HEK293 (cell line): ENCODE measurements around the gene PTPN9.

ENCODE experiments used
- EGR2 ChIP-seq: fragments of 450-650 bp; formaldehyde crosslinking; IDR thresholded peaks from 2 replicates; pipeline ENCODE4 v1.5.1; 2016; ENCODE audit warnings: low read depth, missing biosample characterization, missing genetic modification characterization
- FEZF1 ChIP-seq: fragments of 450-650 bp; formaldehyde crosslinking; IDR thresholded peaks from 2 replicates; pipeline ENCODE4 v1.5.1; 2016; ENCODE audit warnings: missing biosample characterization, missing genetic modification characterization
- HOXA7 ChIP-seq: sonication (generic); formaldehyde crosslinking; IDR thresholded peaks from 2 replicates; pipeline ENCODE4 v1.8.1; 2022; ENCODE audit warnings: missing genetic modification reagents, borderline replicate concordance
- ZBTB1 ChIP-seq: fragments of 450-650 bp; formaldehyde crosslinking; IDR thresholded peaks from 2 replicates; pipeline ENCODE4 v1.5.1; 2016; ENCODE audit warnings: missing biosample characterization, missing genetic modification characterization
- ZNF112 ChIP-seq: fragments of 450-650 bp; formaldehyde crosslinking; IDR thresholded peaks from 2 replicates; pipeline ENCODE4 v1.5.0; 2017; ENCODE audit warnings: missing biosample characterization, missing genetic modification characterization
- ZNF16 ChIP-seq: fragments of 450-650 bp; formaldehyde crosslinking; IDR thresholded peaks from 2 replicates; pipeline ENCODE4 v1.5.1; 2016; ENCODE audit warnings: low read depth, missing biosample characterization, missing genetic modification characterization
- ZNF202 ChIP-seq: fragments of 450-650 bp; formaldehyde crosslinking; IDR thresholded peaks from 2 replicates; pipeline ENCODE4 v1.5.1; 2016; ENCODE audit warnings: missing biosample characterization, missing genetic modification characterization, borderline replicate concordance
- ZNF23 ChIP-seq: fragments of 450-650 bp; formaldehyde crosslinking; IDR thresholded peaks from 2 replicates; pipeline ENCODE4 v1.5.1; 2016; ENCODE audit warnings: missing biosample characterization, missing genetic modification characterization, borderline replicate concordance
- ZNF239 ChIP-seq: fragments of 450-650 bp; formaldehyde crosslinking; IDR thresholded peaks from 2 replicates; pipeline ENCODE4 v1.5.1; 2016; ENCODE audit warnings: missing biosample characterization, missing genetic modification characterization
- ZNF510 ChIP-seq: fragments of 450-650 bp; formaldehyde crosslinking; IDR thresholded peaks from 2 replicates; pipeline ENCODE4 v1.5.1; 2018; ENCODE audit warnings: mild to moderate bottlenecking, missing genetic modification characterization, missing biosample characterization; ENCODE audit not compliant: insufficient replicate concordance
- ZNF530 ChIP-seq: fragments of 450-650 bp; formaldehyde crosslinking; IDR thresholded peaks from 2 replicates; pipeline ENCODE4 v1.5.1; 2016; ENCODE audit warnings: low read depth, missing biosample characterization, missing genetic modification characterization
- ZNF768 ChIP-seq: fragments of 450-650 bp; formaldehyde crosslinking; IDR thresholded peaks from 2 replicates; pipeline ENCODE4 v1.5.1; 2018; ENCODE audit warnings: missing biosample characterization, mild to moderate bottlenecking, missing genetic modification characterization
- ZNF777 ChIP-seq: fragments of 450-650 bp; formaldehyde crosslinking; IDR thresholded peaks from 2 replicates; pipeline ENCODE4 v1.5.1; 2017; ENCODE audit warnings: missing biosample characterization, missing genetic modification characterization, borderline replicate concordance
- TF ChIP-seq, protein P1 (sequence below): fragments of 450-650 bp; formaldehyde crosslinking; conservative IDR thresholded peaks from 2 replicates; pipeline ENCODE4 v1.5.1; 2016; ENCODE audit warnings: low read depth, missing biosample characterization, missing genetic modification characterization
- TF ChIP-seq, protein P2 (sequence below): fragments of 450-650 bp; formaldehyde crosslinking; IDR thresholded peaks from 2 replicates; pipeline ENCODE4 v1.5.1; 2016; ENCODE audit warnings: missing biosample characterization, missing genetic modification characterization
- TF ChIP-seq, protein P3 (sequence below): fragments of 450-650 bp; formaldehyde crosslinking; IDR thresholded peaks from 2 replicates; pipeline ENCODE4 v1.5.1; 2016; ENCODE audit warnings: missing biosample characterization, missing genetic modification characterization, low read depth
- TF ChIP-seq, protein P4 (sequence below): fragments of 450-650 bp; formaldehyde crosslinking; IDR thresholded peaks from 2 replicates; pipeline ENCODE4 v1.5.1; 2017; ENCODE audit warnings: missing biosample characterization, missing genetic modification characterization
- TF ChIP-seq, protein P5 (sequence below): fragments of 450-650 bp; formaldehyde crosslinking; IDR thresholded peaks from 2 replicates; pipeline ENCODE4 v1.5.1; 2016; ENCODE audit warnings: missing biosample characterization, missing genetic modification characterization
- TF ChIP-seq, protein P6 (sequence below): fragments of 450-650 bp; formaldehyde crosslinking; IDR thresholded peaks from 2 replicates; pipeline ENCODE4 v1.5.1; 2016; ENCODE audit warnings: missing biosample characterization, missing genetic modification characterization, borderline replicate concordance

PTPN9 gene

DNA sequence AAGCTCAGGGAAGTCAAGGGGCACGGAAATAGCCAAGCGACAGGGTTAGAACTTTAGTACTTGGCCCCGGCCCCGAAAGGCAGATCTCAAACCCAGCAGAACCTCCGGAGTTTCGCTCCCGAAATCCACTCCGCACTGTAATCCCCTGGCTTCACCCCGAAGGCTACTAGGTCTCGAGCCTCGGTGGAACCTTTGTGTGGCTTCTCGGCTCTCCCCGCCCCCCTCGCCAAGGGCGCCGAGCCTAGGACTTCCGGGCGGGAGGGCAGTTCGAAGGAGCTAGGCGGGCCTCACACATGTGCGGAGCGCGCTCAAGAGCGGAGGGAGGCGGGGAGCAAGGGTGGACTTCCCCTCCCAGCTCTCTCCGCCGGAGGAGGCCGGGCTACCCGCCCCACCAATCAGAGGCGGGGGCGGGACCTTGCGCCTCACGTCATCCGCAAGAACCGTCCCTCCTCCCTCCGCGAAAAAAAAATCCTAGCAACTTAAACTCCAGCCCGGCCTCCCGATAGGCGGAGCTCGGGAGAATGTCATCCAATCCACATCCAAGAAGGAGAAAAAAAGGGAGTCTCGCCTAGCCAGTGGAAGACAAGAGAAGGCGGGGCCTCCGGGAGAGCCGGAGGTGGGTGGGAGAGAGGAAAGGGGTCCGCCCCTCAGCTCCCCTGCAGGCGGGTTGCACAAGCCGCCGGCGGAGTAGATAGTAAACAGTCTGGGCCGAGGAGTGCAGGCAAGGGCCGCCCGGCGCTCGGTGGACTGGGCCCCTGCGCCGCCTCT, 125.2 kb downstream of the PTPN9 start (continued):
- TF ChIP-seq, protein P1, sequence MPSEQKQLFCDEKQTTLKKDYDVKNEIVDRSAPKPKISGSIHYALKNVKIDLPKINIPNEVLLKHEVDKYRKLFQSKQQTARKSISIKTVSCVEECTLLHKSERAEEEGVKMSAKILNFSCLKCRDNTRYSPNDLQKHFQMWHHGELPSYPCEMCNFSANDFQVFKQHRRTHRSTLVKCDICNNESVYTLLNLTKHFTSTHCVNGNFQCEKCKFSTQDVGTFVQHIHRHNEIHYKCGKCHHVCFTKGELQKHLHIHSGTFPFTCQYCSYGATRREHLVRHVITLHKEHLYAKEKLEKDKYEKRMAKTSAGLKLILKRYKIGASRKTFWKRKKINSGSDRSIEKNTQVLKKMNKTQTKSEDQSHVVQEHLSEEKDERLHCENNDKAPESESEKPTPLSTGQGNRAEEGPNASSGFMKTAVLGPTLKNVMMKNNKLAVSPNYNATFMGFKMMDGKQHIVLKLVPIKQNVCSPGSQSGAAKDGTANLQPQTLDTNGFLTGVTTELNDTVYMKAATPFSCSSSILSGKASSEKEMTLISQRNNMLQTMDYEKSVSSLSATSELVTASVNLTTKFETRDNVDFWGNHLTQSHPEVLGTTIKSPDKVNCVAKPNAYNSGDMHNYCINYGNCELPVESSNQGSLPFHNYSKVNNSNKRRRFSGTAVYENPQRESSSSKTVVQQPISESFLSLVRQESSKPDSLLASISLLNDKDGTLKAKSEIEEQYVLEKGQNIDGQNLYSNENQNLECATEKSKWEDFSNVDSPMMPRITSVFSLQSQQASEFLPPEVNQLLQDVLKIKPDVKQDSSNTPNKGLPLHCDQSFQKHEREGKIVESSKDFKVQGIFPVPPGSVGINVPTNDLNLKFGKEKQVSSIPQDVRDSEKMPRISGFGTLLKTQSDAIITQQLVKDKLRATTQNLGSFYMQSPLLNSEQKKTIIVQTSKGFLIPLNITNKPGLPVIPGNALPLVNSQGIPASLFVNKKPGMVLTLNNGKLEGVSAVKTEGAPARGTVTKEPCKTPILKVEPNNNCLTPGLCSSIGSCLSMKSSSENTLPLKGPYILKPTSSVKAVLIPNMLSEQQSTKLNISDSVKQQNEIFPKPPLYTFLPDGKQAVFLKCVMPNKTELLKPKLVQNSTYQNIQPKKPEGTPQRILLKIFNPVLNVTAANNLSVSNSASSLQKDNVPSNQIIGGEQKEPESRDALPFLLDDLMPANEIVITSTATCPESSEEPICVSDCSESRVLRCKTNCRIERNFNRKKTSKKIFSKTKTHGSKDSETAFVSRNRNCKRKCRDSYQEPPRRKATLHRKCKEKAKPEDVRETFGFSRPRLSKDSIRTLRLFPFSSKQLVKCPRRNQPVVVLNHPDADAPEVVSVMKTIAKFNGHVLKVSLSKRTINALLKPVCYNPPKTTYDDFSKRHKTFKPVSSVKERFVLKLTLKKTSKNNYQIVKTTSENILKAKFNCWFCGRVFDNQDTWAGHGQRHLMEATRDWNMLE (tag by site-specific recombination), result no peak
- TF ChIP-seq ZNF112 (tag by site-specific recombination) (no peak), HOXA7 (CRISPR knock-in tag) (no peak), ZNF510 (tag by site-specific recombination) (no peak), FEZF1 (tag by site-specific recombination) (no peak), EGR2 (tag by site-specific recombination) (no peak; the same call in 1 of the 2 replicates), ZBTB1 (tag by site-specific recombination) (no peak), ZNF768 (no peak), ZNF202 (tag by site-specific recombination) (no peak), ZNF23 (tag by site-specific recombination) (no peak), ZNF16 (tag by site-specific recombination) (no peak), ZNF777 (tag by site-specific recombination) (no peak), ZNF239 (tag by site-specific recombination) (no peak), ZNF530 (tag by site-specific recombination) (no peak)
- TF ChIP-seq, protein P2, sequence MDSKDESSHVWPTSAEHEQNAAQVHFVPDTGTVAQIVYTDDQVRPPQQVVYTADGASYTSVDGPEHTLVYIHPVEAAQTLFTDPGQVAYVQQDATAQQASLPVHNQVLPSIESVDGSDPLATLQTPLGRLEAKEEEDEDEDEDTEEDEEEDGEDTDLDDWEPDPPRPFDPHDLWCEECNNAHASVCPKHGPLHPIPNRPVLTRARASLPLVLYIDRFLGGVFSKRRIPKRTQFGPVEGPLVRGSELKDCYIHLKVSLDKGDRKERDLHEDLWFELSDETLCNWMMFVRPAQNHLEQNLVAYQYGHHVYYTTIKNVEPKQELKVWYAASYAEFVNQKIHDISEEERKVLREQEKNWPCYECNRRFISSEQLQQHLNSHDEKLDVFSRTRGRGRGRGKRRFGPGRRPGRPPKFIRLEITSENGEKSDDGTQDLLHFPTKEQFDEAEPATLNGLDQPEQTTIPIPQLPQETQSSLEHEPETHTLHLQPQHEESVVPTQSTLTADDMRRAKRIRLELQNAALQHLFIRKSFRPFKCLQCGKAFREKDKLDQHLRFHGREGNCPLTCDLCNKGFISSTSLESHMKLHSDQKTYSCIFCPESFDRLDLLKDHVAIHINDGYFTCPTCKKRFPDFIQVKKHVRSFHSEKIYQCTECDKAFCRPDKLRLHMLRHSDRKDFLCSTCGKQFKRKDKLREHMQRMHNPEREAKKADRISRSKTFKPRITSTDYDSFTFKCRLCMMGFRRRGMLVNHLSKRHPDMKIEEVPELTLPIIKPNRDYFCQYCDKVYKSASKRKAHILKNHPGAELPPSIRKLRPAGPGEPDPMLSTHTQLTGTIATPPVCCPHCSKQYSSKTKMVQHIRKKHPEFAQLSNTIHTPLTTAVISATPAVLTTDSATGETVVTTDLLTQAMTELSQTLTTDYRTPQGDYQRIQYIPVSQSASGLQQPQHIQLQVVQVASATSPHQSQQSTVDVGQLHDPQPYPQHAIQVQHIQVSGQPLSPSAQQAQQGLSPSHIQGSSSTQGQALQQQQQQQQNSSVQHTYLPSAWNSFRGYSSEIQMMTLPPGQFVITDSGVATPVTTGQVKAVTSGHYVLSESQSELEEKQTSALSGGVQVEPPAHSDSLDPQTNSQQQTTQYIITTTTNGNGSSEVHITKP (tag by site-specific recombination), result peak; percentile 92
- TF ChIP-seq, protein P3, sequence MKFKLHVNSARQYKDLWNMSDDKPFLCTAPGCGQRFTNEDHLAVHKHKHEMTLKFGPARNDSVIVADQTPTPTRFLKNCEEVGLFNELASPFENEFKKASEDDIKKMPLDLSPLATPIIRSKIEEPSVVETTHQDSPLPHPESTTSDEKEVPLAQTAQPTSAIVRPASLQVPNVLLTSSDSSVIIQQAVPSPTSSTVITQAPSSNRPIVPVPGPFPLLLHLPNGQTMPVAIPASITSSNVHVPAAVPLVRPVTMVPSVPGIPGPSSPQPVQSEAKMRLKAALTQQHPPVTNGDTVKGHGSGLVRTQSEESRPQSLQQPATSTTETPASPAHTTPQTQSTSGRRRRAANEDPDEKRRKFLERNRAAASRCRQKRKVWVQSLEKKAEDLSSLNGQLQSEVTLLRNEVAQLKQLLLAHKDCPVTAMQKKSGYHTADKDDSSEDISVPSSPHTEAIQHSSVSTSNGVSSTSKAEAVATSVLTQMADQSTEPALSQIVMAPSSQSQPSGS, result peak; percentile 84
- TF ChIP-seq, protein P4, sequence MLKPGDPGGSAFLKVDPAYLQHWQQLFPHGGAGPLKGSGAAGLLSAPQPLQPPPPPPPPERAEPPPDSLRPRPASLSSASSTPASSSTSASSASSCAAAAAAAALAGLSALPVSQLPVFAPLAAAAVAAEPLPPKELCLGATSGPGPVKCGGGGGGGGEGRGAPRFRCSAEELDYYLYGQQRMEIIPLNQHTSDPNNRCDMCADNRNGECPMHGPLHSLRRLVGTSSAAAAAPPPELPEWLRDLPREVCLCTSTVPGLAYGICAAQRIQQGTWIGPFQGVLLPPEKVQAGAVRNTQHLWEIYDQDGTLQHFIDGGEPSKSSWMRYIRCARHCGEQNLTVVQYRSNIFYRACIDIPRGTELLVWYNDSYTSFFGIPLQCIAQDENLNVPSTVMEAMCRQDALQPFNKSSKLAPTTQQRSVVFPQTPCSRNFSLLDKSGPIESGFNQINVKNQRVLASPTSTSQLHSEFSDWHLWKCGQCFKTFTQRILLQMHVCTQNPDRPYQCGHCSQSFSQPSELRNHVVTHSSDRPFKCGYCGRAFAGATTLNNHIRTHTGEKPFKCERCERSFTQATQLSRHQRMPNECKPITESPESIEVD, result no peak
- TF ChIP-seq, protein P5, sequence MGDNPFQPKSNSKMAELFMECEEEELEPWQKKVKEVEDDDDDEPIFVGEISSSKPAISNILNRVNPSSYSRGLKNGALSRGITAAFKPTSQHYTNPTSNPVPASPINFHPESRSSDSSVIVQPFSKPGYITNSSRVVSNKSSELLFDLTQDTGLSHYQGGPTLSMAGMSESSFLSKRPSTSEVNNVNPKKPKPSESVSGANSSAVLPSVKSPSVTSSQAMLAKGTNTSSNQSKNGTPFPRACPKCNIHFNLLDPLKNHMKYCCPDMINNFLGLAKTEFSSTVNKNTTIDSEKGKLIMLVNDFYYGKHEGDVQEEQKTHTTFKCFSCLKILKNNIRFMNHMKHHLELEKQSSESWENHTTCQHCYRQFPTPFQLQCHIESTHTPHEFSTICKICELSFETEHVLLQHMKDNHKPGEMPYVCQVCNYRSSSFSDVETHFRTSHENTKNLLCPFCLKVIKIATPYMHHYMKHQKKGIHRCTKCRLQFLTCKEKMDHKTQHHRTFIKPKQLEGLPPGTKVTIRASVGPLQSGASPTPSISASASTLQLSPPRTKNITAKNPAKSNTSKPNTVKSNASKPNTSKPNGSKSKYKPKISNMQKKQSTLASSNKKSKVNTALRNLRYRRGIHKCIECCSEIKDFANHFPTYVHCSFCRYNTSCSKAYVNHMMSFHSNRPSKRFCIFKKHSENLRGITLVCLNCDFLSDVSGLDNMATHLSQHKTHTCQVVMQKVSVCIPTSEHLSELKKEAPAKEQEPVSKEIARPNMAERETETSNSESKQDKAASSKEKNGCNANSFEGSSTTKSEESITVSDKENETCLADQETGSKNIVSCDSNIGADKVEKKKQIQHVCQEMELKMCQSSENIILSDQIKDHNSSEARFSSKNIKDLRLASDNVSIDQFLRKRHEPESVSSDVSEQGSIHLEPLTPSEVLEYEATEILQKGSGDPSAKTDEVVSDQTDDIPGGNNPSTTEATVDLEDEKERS (tag by site-specific recombination), result no peak
- TF ChIP-seq, protein P6, sequence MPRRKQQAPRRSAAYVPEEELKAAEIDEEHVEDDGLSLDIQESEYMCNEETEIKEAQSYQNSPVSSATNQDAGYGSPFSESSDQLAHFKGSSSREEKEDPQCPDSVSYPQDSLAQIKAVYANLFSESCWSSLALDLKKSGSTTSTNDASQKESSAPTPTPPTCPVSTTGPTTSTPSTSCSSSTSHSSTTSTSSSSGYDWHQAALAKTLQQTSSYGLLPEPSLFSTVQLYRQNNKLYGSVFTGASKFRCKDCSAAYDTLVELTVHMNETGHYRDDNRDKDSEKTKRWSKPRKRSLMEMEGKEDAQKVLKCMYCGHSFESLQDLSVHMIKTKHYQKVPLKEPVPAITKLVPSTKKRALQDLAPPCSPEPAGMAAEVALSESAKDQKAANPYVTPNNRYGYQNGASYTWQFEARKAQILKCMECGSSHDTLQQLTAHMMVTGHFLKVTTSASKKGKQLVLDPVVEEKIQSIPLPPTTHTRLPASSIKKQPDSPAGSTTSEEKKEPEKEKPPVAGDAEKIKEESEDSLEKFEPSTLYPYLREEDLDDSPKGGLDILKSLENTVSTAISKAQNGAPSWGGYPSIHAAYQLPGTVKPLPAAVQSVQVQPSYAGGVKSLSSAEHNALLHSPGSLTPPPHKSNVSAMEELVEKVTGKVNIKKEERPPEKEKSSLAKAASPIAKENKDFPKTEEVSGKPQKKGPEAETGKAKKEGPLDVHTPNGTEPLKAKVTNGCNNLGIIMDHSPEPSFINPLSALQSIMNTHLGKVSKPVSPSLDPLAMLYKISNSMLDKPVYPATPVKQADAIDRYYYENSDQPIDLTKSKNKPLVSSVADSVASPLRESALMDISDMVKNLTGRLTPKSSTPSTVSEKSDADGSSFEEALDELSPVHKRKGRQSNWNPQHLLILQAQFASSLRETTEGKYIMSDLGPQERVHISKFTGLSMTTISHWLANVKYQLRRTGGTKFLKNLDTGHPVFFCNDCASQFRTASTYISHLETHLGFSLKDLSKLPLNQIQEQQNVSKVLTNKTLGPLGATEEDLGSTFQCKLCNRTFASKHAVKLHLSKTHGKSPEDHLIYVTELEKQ, result no peak
